HG03558 (cell line): ENCODE measurements around the gene ZFX.

ENCODE experiments used
- ATAC-seq: cut with Tn5 transposase; IDR thresholded peaks from one replicate; pipeline ENCODE4 v1.9.1; 2021; ENCODE audit warnings: moderate number of reproducible peaks; ENCODE audit not compliant: unreplicated experiment; ENCODE audit errors: extremely low read depth

Gene ZFX

DNA sequence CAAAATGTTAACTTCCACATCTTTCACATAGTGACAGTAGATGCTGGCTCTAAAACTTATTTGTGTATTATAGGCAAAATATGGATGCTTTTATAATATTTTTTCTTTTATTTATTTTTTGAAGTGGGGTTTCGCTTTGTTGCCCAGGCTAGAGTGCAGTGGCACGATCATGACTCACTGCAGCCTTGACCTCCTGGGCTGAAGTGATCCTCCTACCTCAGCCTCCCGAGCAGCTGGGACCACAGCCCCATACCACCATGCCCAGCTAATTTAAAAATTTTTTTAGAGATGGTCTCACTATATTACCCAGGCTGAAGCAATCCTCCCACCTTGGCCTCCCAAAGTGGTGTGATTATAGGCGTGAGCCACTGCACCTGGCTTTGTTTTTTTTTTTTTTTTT is 48.6 kb downstream of the ZFX start:
- ATAC-seq: no peak

DNA sequence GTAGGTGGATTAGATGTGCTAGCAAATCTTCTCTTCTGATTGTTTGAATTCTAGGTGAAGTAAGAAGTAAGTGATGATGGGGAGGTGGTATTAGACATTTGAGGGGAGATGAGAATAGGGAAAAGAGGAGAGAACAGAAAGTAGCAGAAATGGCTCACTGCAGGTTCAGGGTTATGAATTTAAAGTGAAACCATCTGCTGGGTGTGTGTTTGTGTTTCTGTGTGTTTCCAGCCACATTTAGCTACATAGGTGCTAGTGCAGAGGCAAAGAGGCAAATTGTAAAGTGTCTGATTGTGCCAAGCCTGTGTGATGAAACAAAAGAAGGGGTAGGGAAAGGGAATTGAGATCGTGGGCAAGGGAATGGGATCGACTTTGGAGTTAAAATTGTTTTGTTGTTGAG is 50.6 kb downstream of the ZFX start:
- no peak for ATAC-seq

DNA sequence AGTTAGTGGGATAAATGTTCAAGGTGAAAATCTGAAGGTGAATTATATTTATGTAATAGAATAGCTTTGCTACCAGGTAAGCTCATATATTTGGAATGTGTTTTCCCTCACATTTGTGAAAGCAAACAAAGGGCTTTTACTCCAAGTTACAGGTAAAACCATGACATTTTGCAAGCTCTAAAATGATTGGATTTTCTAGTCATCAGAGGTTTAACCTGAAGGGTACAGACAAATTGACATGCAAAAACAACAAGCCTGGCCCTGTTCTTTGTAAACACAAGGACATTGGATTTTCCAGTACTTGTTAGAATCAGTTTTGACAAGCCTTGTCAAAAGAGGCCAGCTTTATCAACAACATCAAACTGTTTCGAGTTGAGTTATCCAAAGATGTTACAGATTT is 51.7 kb downstream of the ZFX start:
- no peak for ATAC-seq

DNA sequence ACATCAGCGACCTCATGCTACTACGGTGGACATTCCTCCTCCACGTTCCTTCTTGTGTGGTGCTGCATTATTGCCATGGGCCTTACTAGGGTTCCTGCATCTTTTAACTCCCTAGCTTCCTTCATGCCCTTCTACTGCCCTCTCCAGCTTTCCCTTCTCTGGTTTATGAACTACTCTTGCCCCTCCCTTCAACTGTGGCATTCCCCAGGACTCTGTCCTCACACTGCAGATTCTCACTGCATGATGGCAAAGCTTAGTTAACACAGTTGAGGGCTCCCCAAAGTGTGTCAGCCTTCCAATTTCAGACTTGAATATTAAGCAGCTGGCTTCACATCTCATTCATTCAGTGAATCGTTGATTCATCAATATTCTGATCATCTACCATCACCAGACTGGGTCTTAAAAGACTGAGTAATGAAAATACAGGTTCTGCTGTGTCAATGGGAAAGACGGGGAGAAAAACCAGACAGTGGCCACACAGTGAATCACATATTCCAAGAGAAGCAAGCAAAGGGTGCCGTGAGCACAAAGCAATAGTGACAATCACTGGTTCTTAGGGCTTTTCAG is 53.0 kb downstream of the ZFX start:
- ATAC-seq: no peak

DNA sequence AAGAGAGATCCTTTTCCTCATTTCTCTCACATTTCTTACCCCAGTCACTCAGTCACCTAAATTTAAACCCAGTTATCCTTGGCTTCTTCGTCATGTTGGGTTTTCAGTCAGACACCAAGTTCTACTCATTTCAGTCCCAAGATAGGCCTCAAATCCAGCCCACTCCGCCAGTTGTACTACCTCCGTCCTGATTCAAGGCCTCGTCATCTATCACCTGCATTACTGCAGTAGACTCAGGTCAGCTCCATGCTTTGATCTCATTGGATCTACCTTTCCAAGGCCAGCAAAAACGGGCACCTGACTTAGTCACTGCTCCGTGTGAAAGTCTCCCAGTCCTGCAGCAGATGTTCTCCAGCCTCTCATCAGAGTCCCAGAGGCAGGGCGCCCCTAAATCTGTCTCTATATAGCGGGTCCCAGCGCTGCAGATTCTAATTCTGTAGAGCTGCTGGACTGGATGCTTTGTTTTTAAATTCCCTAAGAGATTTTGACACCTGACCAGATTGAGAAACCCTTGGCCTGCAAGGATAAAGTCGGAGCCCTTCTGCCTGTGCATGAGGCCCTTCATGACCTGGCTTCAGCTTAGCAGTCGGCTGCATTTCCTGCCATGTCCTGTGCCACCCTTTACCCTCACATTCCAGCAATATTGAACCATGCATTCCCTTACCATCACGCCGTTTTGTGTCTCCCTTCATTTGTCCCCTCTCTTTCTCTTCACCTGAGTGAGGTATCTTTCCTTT is 53.7 kb downstream of the ZFX start:
- no peak for ATAC-seq

DNA sequence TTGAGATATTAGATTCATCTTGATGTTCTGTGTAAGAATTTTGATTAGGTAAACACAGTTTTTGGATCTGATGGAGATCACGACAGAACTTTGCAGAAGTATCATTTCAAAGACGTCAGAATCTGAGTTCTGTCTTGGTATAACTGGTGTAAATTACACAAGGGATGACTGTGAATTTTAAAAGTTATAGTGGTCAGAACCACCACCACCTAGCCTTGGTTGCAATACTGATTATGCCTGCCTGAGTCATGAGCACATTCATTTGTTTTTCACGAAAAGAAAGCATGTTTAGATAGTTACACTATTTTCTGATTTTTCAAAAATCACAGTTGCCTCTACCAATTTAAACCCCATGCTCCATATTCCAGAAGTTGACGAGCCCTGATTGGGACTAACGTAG is 54.8 kb downstream of the ZFX start:
- no peak for ATAC-seq

DNA sequence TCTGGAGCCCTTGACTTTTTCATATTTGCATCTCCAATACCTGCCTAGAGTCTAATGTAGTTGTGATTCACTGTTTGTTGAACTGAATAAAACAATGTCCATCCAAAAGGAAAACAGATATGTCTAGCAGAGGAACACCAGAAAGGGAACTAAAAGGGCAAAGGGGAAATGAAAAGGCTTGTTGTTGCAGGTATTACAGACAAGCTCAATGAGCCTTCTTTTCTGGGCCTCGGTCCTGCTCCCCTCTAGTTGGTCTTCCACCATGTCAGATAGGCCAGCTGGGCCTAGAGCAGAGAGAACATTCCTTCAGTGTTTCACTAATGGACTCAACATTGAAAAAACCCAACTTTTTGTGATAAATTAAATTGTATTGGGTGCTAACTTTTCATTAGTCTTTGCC is 55.4 kb downstream of the ZFX start:
- ATAC-seq: no peak

DNA sequence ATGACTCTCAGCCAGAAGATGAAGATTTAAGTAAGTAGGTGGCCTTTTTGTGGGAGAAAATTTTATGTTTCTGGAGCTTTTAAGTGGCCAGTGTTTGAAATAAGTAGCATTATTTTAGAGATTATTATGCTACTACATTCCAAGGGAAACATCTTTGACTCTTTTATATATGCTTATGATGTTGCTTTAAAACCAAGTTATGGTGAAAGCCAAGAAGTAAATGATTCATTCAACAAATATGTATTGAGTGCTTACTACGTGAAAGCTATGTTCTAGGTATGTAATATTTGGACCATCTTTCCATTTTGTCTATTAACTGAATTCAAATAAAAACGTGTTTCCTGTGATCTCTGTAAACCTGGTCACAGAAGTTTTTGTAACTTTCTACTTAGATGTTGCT is 58.3 kb downstream of the ZFX start:
- no peak for ATAC-seq

DNA sequence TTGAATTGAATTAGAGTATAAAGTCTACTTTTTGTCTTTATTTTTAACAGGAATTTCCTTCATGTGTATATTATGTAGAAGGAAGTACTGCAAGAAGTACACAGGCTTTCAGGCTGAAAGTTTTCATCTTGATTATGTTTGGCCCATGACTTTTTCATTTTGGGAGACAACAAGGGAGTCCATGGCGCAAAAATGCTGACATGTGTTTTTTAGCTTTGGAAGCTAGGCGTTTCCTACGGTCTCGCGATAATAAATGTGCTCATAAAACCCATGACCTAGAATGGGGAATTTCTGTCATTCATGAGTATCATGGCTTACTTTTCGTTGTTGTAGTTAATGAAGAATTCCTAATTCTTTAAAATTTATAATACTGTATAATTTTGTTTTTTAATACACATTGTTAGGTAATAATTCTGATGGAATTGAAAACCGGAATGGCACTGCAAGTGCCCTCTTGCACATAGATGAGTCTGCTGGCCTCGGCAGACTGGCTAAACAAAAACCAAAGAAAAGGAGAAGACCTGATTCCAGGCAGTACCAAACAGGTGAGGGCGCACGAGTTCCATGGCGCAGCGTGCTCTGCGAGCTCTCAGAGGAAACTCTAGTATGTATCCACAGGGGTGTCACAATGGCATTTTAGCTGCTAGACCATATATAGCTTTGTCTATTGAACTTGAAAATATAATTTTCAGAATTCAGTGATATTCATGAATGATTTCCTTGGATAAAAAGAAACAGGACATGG is 59.1 kb downstream of the ZFX start:
- ATAC-seq: no peak

DNA sequence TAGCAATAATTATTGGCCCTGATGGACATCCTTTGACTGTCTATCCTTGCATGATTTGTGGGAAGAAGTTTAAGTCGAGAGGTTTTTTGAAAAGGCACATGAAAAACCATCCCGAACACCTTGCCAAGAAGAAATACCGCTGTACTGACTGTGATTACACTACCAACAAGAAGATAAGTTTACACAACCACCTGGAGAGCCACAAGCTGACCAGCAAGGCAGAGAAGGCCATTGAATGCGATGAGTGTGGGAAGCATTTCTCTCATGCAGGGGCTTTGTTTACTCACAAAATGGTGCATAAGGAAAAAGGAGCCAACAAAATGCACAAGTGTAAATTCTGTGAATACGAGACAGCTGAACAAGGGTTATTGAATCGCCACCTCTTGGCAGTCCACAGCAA is 60.7 kb downstream of the ZFX start:
- ATAC-seq: no peak

DNA sequence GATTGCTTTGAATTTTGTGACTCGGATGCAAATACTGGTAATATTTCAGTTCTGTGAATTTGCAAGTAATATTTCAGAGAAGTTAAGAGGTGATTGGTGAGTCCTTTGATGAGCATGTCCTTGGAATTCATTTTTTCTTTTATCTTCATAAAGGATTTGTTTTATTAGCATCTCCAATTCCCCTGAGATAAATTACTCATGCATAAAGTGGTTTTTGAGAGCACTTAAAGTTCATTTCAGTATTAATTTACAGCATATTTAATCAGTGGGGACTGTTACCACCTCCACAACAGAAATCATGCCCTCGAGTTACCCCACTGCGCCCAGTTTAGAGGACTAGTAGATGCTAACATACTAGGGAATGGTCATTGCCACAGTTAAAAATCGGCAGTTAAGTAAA is 65.0 kb downstream of the ZFX start:
- ATAC-seq: no peak

DNA sequence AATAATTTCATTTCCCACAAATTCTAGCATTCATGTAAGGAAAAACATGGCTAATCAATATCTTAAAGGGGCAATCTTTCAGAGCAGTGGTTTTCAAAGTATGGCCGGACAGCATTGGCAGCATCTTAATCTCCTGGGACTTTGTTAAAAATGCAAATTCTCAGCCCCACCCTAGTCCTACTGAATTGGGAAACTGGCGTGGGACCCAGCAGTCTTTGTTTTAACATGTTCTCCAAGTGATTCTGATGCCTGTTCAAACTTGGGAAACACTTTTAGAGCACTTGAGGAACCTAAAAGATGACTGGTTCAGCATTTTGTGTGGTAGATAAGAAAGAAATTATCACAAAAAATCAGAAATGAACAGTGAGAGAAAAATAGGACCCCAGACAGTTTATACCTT is 65.7 kb downstream of the ZFX start:
- ATAC-seq: no peak

DNA sequence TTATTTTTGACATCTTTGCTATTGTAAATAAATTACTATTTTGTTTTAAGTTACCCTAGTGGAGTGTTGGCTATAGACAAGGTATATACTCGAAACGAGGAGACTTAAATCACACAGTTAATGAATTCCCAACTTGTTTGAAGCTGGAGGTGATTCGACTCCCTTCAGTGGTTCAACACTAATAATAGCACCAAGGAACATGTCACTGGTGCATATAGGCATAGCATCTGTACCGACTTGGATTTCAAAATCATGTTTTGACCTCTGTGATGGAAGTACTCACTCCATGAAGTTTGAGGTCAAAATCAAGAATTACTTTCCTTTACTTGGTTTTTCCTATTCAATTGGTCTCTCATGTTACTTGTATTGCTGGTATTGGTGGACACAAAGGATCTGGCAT is 66.5 kb downstream of the ZFX start:
- no peak for ATAC-seq

DNA sequence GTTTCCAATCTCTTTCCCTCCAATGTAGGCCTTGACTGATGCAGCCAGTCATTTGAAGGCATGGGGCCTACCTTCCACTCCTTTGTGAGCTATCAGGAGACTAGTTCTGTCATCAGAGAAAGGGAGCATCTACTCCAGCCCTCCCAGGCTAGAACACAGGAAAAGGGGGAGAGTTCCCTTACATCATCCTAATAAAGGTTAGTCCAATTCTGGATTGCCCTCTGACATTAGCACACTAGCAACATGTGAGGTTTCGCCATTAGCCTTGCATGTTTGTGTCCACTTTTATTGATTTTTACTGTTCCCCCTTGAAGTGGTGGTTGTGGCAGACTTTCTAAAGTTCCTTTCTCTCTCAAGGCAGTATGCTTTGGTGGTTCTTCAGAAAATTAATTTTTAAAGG is 67.3 kb downstream of the ZFX start:
- ATAC-seq: no peak

DNA sequence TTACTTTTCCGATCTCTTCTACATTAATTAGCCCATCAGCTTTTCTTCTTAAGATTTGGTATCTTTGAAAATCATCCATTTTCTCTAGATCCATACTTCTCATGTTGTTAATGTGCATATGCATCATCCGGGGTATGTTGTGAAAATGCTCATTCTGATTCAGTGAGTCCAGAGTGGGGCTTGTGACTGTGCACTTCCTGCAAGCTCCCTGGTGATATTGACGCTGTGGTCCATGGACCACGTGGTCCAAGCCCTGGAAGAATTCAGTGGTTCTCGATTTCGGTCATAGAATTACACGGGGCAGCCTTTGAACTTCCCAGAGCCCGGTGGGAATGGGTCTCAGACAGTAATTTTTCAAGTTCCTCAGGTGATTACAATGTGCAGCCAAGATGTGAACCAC is 69.8 kb downstream of the ZFX start:
- ATAC-seq: no peak

DNA sequence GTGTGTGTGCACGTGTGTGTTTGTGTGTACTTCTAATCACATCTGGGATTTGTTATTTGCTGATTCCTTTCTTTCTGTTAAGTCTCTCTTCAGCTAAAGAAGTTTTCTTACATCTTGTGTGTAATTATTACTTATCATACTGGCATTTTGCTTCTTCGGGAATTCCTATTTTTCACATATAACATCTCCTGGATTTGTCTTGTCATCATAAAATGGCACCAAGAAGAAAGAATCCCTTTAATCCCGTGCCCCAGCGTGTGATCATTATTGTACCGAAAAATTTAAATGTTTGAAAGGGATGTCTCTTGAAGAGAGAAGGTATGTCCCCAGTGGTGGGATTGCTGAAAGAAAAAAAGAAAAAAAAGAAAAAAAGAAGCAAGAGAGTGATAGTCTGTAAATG is 72.3 kb downstream of the ZFX start:
- no peak for ATAC-seq

DNA sequence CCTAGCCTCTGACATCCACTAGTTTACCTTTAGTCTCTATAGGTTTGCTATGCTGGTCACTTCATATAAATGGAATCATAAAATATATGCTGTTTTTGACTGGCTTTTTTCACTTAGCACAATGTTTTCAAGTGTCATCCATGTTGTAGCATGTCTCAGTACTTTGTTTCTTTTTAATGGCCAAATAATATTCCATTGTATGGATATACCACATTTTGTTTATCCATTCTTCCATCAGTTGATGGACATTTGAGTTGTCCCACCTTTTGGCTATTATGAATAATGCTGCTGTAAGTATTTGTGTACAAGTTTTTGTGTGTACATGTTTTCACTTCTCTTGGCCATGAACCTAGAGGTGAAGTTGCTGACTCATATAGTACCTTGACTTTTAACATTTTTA is 75.7 kb downstream of the ZFX start:
- ATAC-seq: no peak

DNA sequence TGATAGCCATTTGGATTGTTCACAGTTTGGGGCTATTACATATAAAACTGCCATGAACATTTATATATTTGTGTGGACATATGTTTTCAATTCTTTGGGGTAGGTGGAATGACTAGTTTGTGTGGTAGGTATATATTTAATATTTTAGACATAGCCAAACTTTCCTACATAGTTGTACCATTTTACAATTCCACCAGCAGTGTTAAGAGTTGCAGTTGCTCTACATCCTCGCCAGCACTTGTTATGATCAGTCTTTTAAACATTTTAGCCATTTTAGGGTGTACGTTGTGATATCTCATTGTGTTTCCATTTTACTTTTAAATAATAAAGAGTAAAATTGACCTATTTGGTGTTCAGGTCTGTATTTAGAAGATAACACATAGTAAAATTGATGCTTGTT is 76.6 kb downstream of the ZFX start:
- no peak for ATAC-seq

DNA sequence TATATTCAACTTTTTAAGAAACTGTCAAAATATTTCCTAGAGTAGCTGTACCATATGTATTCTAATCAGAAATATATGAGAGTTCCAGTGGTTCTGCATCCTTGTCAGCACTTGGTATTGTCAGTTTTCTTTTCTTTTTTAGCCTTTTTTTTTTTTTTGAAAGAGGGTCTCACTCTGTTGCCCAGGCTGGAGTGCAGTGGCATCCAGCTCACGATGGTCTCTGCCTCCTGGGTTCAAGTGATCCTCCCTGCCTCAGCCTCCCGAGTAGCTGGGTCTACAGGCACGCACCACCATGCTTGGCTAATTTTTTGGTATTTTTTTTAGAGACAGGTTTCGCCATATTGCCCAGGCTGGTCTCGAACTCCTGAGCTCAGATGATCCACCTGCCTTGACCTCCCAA is 79.1 kb downstream of the ZFX start:
- ATAC-seq: no peak

DNA sequence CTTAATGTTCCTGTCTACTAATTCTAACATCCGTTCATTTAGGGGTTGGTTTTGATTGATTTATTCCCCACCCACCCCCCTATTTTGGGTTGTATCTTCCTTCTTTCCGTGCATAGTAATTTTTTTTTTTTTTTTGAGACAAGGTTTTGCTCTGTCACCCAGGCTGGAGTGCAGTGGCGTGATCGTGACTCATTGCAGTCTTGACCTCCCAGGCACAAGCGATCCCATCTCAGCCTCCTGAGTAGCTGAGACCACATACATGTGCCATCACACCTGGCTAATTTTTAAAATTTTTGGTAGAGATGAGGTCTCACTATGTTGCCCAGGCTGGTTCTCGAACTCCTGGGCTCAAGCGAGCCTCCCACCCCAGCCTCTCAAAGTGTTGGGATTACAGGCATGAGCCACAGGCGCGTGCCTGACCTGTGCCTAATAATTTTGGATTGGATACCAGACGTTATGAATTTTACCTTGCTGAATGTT is 79.9 kb downstream of the ZFX start:
- no peak for ATAC-seq

DNA sequence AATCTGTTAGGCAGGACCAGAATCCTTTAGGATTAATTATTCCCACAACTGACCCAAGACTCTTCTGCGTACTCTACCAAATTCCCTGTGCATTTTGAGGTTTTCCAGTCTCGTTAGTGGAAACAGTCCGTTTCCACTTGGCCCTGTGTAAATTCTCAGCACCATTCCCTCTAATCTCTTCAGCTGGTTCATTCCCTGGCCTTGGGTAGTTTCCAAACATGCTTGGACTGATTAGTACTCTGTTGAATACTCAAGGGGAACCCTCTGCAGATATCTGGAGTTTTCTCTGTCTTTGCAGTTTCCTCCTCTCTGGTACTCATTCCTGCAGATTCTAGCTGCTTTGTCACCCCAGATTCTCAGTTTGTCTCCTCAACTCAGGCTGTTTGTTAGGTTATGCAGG is 80.4 kb downstream of the ZFX start:
- ATAC-seq: no peak

DNA sequence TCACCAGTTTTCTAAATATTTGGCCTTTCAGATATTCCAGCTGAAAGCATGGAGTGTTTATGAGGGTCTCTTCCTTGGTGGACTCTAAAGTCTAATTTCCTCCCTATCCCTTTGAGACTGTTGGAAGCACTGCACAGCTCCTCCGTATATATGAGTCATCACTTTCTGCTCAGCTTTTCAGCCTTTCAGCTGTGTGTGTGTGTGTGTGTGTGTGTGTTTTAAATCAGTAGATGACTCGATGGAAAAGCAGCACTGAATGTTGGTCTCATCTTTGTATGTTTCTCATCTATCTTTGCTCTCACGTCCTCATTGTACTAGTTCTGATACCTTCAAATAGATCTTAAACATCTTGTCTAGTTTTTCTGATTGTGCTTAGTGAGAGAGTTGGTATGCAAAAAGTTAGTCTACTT is 81.6 kb downstream of the ZFX start:
- ATAC-seq: no peak
